ENCODE data around the gene CD34.

The CD34 gene

DNA sequence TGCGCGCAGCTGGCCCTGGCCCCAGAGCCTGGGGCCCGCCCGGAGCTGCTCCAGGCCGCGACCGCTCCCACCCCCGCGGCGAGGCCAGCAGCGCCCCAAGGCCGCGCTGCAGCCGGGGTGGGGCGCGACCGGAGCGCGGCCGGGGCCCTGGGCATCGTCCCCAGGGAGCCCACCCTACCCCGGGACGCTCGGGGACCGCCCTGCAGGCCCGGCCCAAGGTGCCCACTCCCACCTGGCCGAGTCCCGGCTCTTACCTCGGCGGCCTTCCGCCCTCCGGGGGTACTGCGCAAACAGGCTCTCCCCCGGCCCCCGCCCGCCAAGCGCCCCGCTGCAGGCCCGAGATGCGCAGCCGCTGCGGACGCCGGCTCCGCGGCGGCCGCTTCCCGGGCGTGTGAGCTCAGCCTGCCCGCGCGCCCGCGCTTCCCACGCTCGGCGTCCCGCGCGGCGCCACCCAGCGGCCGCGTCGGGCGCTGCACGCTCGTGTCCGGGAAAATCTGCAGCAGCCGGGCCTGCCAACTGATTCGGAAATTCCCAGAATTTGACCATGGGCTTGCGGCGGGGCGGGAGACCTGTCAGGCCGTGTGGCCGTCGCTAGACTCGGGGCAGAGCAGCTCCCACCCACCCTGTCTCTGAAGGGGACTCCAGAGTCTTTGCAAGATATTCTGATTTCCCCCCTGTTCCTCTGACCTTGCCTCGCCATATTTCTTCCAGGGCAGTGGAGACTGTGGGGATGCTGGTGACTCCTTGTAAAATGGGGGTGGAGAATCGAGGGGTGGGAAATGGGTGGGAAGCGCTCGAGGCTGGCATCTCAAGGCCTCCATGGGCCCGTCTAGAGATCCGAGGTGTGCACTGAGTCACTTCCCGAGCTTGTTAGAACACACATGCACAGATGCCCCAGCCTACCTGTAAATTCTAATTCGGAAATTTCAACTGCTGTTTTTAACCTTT is 41.9 kb downstream of the CD34 start:
- Mint-ChIP-seq H3K4me3 (peak overlapping the region; percentile 93), H3K36me3 (ENCODE audit: low read depth) (peaks cover 42% of the 10 kb centered on the region), H3K27me3 (ENCODE audit: low read depth) (no peaks in the 10 kb centered on the region), H3K4me1 (ENCODE audit: low read depth) (peaks cover 77% of the 10 kb centered on the region), H3K27ac (peak overlapping the region; percentile 92), H3K9me3 (no peaks in the 10 kb centered on the region)
- peak; percentile 74 for DNase-seq (ENCODE audit: low spot score)

- H3K27ac Mint-ChIP-seq, result peak overlapping the region; percentile 92
- peaks cover 47% of the 10 kb centered on the region for H3K36me3 Mint-ChIP-seq (ENCODE audit: low read depth)
- no peaks in the 10 kb centered on the region for H3K27me3 Mint-ChIP-seq (ENCODE audit: low read depth)
- peak overlapping the region; percentile 93 for H3K4me3 Mint-ChIP-seq
- DNase-seq (ENCODE audit: low spot score), result no peak
- H3K9me3 Mint-ChIP-seq, result no peaks in the 10 kb centered on the region
- peaks cover 75% of the 10 kb centered on the region for H3K4me1 Mint-ChIP-seq (ENCODE audit: low read depth)
Measured at GRCh38 chr1:207868251-207868773, 42.6 kb downstream of the CD34 start.

GRCh38 chr1:207867136-207868109 is 43.5 kb downstream of the CD34 start:
- no peaks in the 10 kb centered on the region for H3K9me3 Mint-ChIP-seq
- H3K27ac Mint-ChIP-seq, result peak overlapping the region; percentile 92
- peaks cover 55% of the 10 kb centered on the region for H3K36me3 Mint-ChIP-seq (ENCODE audit: low read depth)
- H3K4me3 Mint-ChIP-seq, result peak overlapping the region; percentile 93
- H3K27me3 Mint-ChIP-seq (ENCODE audit: low read depth), result no peaks in the 10 kb centered on the region
- peaks cover 74% of the 10 kb centered on the region for H3K4me1 Mint-ChIP-seq (ENCODE audit: low read depth)
- no peak for DNase-seq (ENCODE audit: low spot score)

DNA sequence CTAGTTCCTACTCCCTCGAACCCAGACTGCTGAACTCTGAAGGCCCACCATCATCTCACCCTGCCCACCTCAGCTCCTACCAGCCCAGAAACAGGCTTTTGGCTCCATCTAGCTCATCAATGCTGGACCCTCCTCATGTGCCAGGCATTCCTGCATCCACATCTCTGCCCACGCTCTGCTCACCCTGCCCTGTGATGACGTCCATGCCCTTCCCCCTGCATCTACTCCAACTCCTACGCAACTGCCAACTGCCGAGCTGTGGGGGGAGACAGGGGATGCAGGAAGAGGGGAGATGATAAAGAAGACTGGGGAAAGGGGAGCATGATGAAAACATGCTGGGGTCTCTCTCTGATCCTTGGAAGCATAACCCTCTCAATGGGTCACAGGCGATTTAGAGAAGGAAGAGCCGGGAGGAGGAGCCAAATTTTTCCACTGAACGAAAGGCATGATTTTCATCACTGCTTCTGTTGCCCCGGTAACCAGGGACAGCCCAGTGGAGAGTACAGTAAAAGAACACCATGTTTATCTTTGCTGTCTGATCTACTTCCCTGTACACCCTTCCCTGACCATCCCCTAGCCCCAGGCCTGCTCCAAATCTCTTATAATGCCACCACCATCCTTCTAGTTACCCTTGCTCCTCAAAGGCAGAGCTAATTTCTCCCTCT is 44.3 kb downstream of the CD34 start:
- Mint-ChIP-seq H3K9me3 (no peaks in the 10 kb centered on the region), H3K4me1 (ENCODE audit: low read depth) (peaks cover 76% of the 10 kb centered on the region), H3K27me3 (ENCODE audit: low read depth) (no peaks in the 10 kb centered on the region), H3K36me3 (ENCODE audit: low read depth) (peaks cover 63% of the 10 kb centered on the region), H3K4me3 (peak overlapping the region; percentile 93), H3K27ac (peak overlapping the region; percentile 92)
- DNase-seq (ENCODE audit: low spot score), result peak; percentile 49

GRCh38 chr1:207863893-207864535 is 46.9 kb downstream of the CD34 start:
- H3K4me1 Mint-ChIP-seq (ENCODE audit: low read depth), result peaks cover 58% of the 10 kb centered on the region
- H3K36me3 Mint-ChIP-seq (ENCODE audit: low read depth), result peaks cover 62% of the 10 kb centered on the region
- H3K4me3 Mint-ChIP-seq, result peak overlapping the region; percentile 71
- H3K27me3 Mint-ChIP-seq (ENCODE audit: low read depth), result no peaks in the 10 kb centered on the region
- DNase-seq (ENCODE audit: low spot score), result no peak
- H3K27ac Mint-ChIP-seq, result peak overlapping the region; percentile 70
- H3K9me3 Mint-ChIP-seq, result no peaks in the 10 kb centered on the region

DNA sequence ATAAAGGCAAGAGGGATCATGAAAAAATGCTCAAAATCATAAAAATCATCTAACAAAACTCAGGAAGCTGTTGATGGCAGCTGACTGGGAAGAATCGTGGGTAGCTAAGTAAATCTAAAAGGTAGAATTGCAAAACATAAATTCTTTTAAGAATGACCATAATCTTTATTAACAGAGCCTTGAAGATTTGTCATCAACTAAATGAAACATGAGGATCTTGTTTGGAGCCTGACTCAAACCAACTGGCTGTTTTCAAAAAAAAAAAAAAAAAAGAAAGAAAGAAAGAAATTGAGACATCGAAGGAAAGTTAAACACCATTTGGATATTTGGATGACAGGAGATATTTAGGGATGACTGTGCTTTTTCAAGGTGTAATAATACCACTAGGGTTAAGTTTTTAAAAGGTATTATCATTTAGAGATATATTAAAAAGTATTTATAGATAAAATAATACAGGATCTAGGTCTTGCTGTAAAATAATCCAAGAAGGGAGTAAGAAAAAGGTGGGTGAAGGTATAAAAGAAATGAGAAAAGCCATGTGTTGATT is 48.6 kb downstream of the CD34 start:
- DNase-seq (ENCODE audit: low spot score), result no peak
- Mint-ChIP-seq H3K4me3 (peak overlapping the region; percentile 73), H3K27ac (peak overlapping the region; percentile 91), H3K4me1 (ENCODE audit: low read depth) (peaks cover 57% of the 10 kb centered on the region), H3K9me3 (no peaks in the 10 kb centered on the region), H3K27me3 (ENCODE audit: low read depth) (no peaks in the 10 kb centered on the region), H3K36me3 (ENCODE audit: low read depth) (peaks cover 56% of the 10 kb centered on the region)

DNA sequence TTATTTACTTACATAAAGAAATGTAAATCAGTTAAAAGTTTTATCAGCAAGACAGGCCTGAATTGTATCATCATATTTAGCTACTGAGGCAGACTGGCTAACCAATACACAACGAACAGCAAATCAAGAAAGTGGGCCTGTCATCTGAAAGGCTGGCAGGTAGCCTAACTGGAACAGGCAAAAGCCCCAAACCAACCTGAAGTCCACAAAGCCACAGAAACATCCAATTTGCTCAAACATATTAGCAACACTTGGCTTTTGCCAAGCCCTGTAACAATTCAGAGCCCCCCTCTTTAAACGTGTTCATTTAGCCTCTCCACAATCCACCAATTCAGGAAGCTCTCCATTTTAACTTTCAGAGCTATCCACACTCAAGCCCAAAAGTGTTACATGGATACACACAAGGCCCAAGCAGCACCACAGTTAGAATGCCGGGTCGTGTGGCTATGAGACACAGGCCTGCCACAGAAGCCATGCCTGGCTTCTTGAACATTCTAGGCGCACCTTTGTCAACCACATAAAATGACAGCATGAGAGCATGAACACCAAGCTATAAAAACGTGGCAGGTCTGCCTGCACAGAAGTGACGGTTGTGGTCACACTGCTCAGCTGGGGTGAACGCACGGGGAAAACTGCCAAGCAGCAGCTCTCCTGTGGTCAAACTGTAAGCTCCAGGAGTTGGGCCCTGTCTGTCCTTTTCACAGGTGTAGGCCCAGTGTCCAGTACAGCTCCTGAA is 49.3 kb downstream of the CD34 start:
- DNase-seq (ENCODE audit: low spot score), result no peak
- Mint-ChIP-seq H3K4me3 (peak overlapping the region; percentile 73), H3K27ac (peak overlapping the region; percentile 91), H3K4me1 (ENCODE audit: low read depth) (peaks cover 55% of the 10 kb centered on the region), H3K9me3 (no peaks in the 10 kb centered on the region), H3K36me3 (ENCODE audit: low read depth) (peaks cover 53% of the 10 kb centered on the region), H3K27me3 (ENCODE audit: low read depth) (no peaks in the 10 kb centered on the region)

DNA sequence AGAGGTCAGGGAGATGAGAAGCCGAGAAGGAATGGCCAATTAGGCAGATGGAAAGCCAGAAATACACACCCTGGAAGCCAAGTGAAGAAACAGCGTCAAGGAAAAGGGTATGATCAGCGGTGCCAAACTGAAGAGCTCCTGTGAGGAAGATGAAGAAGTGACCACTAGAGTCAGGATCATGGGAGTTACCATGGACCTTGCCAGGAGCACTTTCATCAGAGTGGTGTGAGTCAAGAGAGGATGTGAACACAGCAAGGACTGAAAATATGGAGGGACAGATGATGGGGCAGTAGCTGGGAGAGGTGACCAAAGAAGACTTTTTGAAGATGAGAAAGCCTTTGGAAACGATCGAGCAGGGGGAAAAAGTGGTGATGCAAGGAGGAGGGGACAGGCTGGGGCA is 50.4 kb downstream of the CD34 start:
- no peak for DNase-seq (ENCODE audit: low spot score)
- H3K9me3 Mint-ChIP-seq, result no peaks in the 10 kb centered on the region
- H3K4me3 Mint-ChIP-seq, result no peak overlapping the region
- peaks cover 54% of the 10 kb centered on the region for H3K4me1 Mint-ChIP-seq (ENCODE audit: low read depth)
- peaks cover 52% of the 10 kb centered on the region for H3K36me3 Mint-ChIP-seq (ENCODE audit: low read depth)
- H3K27me3 Mint-ChIP-seq (ENCODE audit: low read depth), result no peaks in the 10 kb centered on the region
- no peak overlapping the region for H3K27ac Mint-ChIP-seq

DNA sequence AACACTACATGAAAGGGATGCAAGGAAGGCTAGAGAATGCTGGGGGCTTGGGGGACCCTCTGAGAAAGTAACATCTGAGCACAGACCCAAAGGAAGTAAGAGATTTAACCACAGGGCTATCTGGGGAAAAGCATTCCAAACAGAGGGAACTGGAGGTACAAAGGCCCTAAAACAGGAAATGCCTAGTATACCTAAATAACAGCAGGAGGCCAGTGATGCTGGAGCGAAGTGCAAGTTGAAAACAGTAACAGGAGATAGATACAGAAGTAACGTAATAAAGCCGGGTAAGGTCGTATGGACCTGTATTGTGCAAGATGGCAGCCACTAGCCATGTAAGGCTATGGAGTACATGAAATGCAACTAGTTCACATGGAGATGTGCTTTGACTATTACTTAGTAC is 52.1 kb downstream of the CD34 start:
- Mint-ChIP-seq H3K4me3 (no peak overlapping the region), H3K4me1 (ENCODE audit: low read depth) (peaks cover 48% of the 10 kb centered on the region), H3K36me3 (ENCODE audit: low read depth) (peaks cover 43% of the 10 kb centered on the region), H3K9me3 (no peaks in the 10 kb centered on the region), H3K27me3 (ENCODE audit: low read depth) (no peaks in the 10 kb centered on the region), H3K27ac (no peak overlapping the region)
- DNase-seq (ENCODE audit: low spot score), result no peak

GRCh38 chr1:207858281-207858680 is 52.6 kb downstream of the CD34 start:
- peaks cover 40% of the 10 kb centered on the region for H3K36me3 Mint-ChIP-seq (ENCODE audit: low read depth)
- H3K4me3 Mint-ChIP-seq, result no peak overlapping the region
- H3K27me3 Mint-ChIP-seq (ENCODE audit: low read depth), result no peaks in the 10 kb centered on the region
- no peak overlapping the region for H3K27ac Mint-ChIP-seq
- H3K9me3 Mint-ChIP-seq, result no peaks in the 10 kb centered on the region
- peaks cover 49% of the 10 kb centered on the region for H3K4me1 Mint-ChIP-seq (ENCODE audit: low read depth)
- DNase-seq (ENCODE audit: low spot score), result no peak

- H3K4me1 Mint-ChIP-seq (ENCODE audit: low read depth), result peaks cover 49% of the 10 kb centered on the region
- H3K27me3 Mint-ChIP-seq (ENCODE audit: low read depth), result no peaks in the 10 kb centered on the region
- no peak for DNase-seq (ENCODE audit: low spot score)
- peaks cover 39% of the 10 kb centered on the region for H3K36me3 Mint-ChIP-seq (ENCODE audit: low read depth)
- no peaks in the 10 kb centered on the region for H3K9me3 Mint-ChIP-seq
- no peak overlapping the region for H3K4me3 Mint-ChIP-seq
- no peak overlapping the region for H3K27ac Mint-ChIP-seq
Measured at GRCh38 chr1:207857447-207857846, 53.5 kb downstream of the CD34 start.

GRCh38 chr1:207856276-207857023 is 54.5 kb downstream of the CD34 start:
- Mint-ChIP-seq H3K27ac (no peak overlapping the region), H3K9me3 (no peaks in the 10 kb centered on the region), H3K36me3 (ENCODE audit: low read depth) (peaks cover 35% of the 10 kb centered on the region), H3K27me3 (ENCODE audit: low read depth) (no peaks in the 10 kb centered on the region), H3K4me3 (no peak overlapping the region), H3K4me1 (ENCODE audit: low read depth) (peaks cover 43% of the 10 kb centered on the region)
- no peak for DNase-seq (ENCODE audit: low spot score)

Measured in T-helper 2 cell treated with Interferon-gamma antibody and Interleukin-4, amounts not matched to agents 5 μg/mL and 100 μg/mL, for 36 hours (primary cell).